ENCODE results near the gene AMDHD1.
"Not testable (repeated sequence)": the region's sequence is repeated elsewhere in the genome, so short reads cannot be mapped to it uniquely, and the experiment has no call there.

Gene AMDHD1

DNA sequence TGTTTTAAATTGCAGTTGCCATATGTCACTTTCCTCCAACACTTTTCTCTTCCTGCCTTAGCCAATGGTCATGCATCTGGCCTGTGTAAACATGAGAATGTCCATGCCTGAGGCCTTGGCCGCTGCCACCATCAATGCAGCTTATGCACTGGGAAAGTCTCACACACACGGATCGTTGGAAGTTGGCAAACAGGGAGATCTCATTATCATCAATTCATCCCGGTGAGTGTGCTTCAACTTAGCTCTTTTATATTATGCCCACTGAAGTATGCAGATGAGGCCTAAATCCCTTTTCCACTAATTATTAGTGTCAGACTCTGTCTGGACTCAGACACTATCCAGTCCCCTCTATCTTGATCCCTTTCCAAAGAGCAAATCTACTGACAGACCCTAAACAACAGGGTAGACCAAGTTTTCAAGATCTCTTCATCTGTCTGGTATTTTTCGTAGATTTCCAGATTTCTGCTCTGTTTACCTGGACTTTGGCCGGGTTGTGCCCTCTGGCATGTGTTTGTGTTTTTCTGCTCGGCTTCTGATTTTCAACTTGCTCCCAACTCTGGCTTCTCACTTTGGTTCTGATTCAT lies 23.2 kb downstream of the AMDHD1 start:
- no peak for DNase-seq

DNA sequence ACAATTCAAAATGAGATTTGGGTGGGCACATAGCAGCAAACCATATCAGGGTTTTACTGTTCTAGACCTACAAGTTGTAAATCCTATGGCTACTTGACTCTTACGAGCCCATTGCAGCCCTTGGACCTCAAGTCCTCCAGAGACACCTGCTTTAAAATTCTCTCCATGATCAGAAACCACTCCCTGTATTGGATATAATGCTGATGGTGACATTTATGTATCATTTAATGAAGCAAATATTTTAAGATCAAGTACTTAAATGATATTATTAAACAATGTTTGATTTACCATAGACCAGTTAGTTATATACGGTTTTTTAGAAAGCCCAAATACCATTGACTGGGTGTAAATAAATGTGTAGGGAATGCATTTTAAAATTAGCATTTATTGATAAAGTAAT lies 24.2 kb downstream of the AMDHD1 start:
- DNase-seq: no peak

DNA sequence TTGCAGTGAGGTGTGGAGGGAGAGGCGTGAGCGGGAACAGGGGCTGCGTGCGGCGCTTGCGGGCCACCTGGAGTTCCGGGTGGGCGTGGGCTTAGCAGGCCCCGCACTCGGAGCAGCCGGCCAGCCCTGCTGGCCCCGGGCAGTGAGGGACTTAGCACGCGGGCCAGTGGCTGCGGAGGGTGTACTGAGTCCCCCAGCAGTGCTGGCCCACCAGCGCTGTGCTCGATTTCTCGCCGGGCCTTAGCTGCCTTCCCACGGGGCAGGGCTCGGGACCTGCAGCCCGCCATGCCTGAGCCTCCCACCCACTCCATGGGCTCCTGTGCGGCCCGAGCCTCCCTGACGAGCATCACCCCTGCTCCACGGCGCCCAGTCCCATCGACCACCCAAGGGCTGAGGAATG lies 26.0 kb downstream of the AMDHD1 start:
- not testable (repeated sequence) for DNase-seq

DNA sequence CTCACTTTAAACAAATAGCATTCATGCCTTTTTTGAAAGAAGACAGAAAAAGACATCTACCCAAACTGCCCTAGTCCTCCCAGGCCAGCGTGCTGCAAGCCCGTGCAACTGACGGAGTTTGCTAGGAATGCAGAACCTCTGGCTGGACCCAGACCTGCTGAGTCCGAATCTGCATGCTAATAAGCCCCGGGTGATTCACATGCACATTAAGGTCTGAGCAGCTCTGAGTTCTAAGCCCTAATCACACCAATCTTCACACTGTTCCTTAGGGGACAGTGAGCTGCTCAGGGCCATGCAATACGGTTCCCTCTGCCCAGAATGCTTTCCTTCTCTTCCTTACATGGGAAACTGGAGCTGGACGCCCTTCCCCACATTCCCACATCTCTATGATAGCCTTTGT lies 27.8 kb downstream of the AMDHD1 start:
- no peak for DNase-seq

DNA sequence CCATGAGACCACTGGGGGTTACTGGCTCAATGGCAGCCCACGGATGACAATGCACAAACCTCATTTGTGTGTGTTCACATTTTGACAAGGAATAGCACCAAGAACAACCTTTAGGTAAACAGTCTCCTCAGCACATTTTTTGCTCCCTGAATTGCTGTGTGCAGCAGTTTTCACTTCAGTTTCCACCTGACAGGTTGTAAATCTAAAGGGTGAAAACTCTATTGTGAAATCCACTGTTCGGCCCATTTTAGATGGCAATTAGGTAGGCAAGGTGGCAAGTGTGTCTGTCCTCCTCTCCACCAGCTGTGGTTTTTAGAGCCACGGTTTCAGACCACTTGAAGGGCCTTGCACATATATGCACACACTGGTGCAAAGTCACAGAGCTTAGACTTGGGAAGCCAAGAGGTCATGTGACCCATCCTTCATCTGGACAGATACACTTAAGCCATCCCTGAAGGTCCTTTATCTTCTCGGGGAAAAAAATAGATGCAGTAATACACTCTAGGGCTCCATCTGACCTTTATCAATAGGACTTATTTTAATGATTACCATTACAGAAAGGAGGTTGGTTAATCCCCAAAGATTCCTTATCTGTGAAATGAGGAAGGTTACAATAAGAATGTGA lies 29.8 kb downstream of the AMDHD1 start:
- no peak for DNase-seq

DNA sequence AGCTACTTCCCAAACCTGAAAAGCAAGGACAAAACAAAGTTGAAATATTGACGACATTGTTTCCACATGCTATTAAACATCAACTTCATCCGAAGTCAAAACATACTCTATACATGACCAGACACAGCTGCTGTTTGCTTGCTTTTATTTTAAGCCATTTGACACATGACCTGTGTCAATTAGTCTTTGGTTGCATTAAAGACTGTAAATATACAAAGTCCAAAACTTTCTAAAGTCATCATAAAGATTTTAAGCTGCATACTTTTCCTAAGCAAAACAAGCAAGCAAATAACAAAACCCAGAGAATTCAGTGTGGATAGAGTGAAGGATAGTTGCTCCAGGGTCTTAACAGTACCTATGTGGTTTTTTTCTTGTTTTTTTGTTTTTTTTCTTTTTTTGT lies 31.2 kb downstream of the AMDHD1 start:
- no peak for DNase-seq

DNA sequence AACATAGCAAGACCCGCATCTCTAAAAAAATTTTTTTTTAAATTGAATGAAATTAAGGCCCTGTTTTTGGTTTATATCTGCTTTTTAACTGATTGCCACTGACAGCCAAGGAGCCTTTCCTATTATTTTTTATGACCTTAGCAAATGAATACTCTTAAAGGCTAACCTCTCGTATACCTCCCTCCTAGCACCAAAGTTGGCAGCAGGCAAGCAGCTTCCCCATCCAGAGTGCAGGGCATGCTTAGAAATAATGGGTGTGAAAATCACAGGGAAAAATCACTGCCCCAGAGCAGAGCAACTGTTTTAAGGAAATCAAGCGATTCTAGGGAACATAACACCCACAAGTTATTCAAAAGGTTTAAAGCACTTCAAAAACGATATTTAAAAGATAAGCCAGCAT lies 32.4 kb downstream of the AMDHD1 start:
- no peak for DNase-seq

DNA sequence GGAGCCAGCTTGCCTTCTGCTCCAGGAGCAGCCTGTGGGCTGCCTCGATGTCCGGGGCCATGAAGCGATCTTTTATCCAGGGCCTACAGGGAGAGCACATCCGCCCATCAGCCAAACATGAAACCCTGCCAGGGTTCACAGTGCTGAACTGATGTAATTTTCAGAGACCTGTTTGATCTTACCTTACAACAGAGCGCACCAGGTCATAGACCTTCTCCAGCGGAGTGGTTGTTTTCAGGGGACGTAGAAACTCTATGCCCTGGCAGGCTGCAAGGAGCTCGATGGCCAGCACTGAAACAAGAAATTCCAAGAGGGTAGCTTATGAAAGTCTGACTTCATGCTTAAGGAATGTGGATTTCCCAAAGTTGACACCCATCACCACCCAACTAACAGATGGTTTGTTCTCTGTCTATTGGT lies 33.3 kb downstream of the AMDHD1 start:
- DNase-seq: peak in 1 of 2 experiments; percentile 5

DNA sequence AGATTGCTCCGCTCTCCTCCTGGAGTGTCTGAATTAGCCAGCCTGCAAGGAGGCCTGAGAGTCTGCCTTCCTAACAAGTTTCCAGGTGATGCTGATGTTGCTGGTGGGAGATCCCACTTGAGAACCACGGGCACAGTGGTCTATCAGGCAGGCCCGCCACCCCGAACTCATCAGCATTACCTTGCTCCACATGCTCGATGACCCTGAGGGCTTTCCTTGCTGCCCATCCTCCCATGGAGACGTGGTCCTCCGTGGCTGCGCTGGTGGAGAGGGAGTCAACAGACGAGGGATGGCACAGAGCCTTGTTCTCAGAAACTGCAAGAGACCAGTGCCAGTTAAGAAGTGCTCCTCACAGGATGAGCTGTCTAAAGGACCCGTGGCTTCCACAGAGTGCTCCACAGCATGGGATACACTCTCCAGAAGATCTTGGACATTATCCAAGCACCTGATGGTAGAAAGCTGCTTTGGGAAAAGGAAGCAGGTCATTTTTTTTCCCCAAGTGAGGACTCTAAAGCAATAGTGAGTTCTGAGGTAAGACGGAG lies 34.7 kb downstream of the AMDHD1 start:
- DNase-seq: no peak

DNA sequence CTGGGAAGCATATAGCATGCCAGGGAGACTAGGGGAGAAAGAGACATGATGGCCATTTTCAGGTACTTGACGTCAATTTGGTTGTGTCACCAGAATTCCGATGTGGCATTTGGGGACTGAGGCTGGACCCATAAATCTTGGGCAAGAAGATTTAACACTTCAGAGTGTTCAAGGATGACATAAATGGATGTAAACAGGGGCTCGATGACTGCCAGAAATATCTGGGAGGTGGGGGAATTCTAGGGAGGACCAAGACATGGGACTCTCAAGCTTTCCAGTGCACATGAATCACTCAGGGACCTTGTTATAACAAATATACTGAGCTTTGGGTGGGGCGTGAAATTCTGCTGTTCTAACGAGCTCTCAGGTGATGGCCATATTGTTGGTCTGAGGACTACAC lies 35.2 kb downstream of the AMDHD1 start:
- DNase-seq: no peak

DNA sequence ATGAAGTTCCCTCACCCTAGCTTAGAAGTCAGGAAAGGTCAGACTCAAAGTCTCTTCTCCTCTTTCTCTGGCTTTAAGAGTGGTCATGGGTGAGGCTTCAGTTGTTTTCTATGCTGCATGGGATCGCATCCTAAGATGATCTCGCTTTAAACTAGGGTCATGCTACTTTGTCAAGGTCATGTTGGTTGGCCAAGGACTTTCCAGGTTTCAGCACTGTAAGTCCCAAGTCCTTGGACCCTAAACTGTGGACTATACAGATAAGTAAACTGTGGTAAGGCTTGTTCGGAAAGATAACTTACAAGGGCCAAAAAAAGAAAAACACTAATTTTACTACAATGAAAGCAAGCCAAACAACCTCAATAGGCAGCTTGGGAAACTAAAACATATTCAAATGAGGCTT lies 35.6 kb downstream of the AMDHD1 start:
- no peak for DNase-seq

DNA sequence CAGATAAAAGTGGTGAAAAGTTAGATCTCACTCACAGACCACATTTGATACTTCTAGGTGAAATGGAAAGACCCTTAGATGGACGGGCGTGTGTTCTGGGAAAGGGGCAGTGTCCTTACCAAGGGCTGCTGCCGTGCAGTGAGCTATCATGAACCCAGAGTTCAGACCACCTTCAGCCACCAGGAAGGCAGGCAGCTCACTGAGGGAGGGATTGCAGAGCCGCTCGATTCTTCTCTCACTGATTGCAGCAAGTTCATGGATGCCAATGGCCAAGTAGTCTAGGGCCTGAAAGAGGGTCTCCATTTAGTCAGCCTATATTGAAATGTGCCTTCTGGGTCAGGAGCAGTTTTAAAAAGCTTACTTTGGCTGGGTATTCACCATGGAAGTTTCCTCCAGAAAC lies 37.3 kb downstream of the AMDHD1 start:
- DNase-seq: no peak

DNA sequence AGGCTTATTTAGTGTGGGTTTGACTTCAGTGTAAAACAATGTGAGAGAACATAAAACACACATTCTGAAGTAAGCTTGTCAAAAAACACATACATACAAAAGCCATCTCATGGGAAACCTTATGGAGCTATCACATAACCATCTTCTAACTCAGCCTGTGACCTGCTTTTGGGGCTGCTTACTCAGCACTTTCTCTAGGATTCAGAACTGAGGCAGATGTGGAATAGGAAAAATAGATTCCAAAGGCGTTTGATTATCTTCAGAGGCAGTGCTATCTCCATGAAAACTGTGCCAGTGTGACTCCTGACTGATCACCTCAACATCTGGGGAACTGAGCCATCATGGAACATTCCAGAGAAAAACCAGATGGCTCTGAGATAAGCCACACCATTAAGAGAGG lies 39.5 kb downstream of the AMDHD1 start:
- no peak for DNase-seq

DNA sequence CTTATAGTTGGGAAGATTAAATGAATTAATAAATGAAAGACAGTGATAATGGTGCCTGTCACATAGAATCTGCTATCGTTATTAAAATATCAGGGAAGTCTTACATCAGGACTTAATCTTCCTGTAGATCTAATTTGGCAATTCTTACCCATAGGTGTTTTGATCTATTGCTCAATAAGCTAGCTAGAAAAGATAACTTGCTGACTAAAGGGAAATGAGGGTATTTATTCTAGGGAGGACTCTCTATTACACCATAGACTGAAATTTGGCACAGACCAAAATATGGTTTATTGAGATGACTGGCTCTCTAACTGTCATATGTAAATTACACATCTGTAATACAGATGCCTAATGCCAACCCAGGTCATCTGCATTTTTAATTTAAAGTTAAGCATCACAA lies 41.6 kb downstream of the AMDHD1 start:
- no peak for DNase-seq

DNA sequence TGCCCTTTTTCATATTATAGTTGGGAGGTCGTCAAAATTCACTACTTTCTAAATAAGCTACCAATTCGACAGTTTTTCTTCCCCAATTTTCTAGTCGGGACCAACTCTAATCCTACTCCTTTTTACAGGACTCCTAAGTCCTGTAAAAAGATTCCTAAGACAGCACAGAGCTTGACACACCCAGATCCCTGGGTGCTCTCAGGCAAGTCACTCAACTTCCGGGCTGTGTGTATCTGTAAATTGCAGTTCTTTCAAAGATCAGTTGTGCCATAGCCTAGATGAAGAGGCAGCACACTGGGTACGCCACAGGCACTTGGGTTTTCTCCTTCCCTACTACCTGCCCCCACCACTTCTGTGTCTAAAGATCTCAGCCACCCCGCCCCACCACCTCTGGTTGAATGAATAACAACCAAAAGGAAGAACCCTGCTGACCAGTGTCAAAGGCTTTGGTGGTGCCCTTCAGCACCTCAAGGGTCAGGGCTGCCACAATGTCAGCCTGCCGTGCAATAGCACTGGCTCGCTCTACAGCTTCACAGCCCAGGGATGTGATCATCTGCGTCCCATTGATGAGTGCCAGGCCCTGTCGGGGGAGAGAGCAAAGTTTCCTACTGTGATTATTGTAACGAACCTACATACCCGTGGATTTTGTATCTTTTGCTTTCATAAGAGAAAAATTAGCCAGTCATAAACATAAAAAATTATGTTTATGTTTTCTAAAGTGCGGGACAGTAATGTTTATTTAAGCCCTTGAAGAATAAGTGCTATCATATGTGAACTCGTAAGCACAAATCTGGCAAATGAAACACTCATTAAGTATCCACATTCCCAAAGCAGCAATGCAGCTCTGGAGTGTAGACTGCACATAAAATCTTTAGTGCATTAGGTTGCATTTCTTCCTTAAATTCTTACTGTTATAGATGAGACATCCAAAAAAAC lies 43.8 kb downstream of the AMDHD1 start:
- DNase-seq: no peak

DNA sequence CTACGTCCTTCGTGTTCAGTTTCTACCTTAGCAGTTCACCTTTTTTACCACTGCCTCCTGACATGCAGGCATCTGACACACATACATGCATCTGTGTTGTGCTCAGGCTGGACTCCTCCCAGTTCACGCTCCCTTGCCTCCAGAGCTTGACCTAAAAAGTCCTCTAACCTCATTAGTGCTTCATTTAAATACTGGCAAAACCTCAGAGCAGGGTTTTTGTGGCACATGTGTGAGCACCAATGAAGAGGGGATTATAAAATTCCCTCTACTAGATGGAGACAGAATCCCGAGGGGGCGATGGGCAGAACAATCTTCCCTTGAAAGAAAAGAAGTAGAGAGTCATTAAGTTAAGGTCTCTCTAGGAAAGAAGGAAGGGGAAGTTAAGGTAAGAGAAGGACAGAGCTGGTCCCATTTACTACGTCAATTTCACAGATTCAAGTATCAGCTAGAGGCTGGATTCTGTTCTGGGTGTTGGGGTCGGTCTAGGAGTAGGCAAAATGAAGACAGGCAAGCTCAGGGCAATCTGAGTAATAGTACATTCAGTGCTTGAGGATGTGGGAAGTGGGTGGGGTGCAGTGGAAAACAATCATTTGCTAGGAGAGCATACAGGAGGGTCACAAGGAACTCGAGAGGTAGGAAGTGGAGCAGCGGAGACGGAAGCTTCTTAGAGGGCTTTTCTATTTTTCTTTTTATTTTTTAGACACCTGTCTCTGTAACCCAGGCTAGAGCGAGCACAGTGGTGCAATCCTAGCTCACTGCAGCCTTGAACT lies 45.6 kb downstream of the AMDHD1 start:
- no peak for DNase-seq

DNA sequence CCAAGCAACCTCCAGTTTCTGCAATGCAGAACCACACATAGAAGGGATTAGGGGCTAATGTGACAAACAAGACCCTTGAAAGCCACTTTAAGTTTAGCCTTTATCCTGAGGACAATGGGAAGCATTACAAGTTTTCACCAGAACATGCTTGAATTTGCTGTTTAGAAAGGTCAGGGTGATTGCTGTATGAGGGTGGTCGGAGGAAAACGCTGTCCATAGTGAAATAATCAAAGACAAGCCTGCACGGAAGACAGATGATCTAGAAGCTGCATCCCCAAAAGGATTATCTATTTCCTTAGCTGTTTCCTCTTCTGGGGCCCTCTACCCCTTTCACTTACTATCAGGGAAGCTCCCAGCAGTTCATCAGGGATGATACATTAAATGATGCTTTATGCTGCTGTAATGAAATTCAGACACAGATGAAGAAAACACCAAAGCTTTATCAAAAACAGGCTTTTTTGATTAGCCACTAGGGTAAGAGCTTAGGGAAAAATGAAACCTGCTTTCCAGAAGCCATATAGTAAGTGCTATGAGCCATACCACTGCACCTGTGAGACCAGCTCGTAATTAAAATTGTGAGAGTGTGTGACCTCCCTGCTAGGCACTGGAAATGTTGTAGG lies 46.5 kb downstream of the AMDHD1 start:
- no peak for DNase-seq

DNA sequence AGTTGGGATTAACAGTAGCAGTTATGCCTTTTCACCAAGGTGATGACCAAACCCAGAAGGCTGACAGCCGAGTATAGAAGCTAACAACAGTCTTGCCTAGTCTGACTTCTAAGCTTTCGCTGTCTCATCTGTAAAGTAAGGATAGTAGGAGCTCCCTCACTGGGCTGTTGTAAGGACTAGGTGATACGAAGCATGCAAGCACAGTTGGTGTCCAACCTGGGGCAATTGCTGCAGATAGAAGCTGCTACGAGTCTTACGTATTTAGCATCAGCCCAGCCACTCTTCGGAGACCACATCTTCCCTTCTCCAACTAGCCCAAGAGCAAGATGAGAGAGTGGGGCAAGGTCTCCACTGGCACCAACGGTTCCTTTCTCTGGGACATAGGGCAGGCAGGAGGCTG lies 47.0 kb downstream of the AMDHD1 start:
- DNase-seq: no peak

DNA sequence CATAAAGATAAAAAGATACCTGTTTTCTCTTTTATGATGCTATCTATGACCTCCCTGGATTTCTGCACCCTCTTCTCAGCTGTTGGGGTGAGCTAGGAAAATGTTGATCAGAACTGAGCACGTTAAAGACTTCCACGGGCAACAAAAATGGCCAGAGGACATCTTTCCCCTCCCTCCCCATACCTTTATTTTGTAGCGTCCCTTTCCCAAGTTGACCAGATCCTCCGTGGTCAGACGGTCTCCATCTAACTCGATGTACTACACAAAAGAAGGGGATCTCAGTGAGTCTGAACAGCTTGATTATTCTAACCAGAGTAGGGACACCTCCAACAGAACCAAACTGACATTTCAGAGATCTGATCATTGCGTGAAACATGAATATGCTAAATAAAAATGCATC lies 50.8 kb downstream of the AMDHD1 start:
- no peak for DNase-seq

DNA sequence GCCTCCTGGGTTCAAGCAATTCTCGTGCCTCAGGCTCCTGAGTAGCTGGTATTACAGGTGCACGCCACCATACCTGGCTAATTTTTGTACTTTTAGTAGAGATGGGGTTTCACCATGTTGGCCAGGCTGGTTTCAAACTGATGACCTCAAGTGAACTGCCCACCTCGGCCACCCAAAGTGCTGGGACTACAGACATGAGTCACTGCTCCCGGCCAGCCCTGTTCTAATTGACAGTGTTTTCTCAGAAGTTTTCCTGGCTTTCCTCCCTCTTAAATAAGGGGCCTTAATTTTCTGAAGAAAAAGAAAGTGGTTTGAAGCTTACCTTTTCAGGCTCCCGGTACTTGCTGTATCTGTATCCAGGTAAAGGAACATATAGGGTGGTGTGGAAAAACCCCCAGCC lies 51.3 kb downstream of the AMDHD1 start:
- no peak for DNase-seq

DNA sequence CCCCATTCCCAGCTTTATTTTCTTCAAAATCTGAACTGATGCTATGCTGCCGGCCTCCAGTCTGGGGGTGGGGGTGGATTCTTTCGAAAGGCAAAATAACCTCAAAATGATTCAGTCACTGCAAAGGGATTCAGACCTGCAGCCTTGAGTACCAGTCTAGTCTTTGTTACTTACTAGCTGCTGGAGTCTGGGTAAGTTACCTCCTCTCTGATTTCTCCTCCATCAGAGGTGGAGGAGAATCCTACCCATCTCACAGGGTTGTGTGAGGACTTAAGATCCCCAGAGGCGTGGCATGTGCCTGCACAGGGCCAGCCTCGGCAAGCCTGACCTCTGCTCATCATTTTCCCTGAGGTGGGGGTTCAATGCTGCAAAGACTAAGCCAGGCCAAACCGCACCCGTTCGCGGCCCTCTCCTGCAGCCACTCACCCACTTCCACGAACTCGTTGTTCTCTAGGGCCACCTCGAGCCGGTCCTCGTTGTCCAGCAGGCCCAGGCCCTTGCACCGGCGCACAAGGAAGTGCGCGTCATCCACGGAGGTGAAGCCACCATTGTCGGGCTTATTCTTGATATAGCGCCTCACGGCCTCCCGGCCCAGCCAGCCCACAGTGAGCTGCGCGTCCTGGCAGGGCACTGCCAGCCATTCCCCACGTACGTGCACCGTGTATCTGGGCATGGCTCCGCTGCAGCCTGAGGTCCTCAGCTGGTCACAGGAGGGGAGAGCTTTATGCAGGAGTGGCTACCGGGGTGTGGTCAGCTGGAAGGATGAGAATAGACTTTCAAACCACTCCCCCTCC lies 52.3 kb downstream of the AMDHD1 start:
- DNase-seq: no peak

Data from SW 1271 (cell line).